T-helper 2 cell (primary cell): Measurements from ENCODE around the gene CRISPLD2.
A peak's percentile ranks its signal among the peaks of the same experiment; 100 is the strongest.
"Not testable (repeated sequence)": the region's sequence is repeated elsewhere in the genome, so short reads cannot be mapped to it uniquely, and the experiment has no call there.

ENCODE experiments used
- DNase-seq, 5 experiments: peaks; one replicate each; pipeline versions ENCODE4 v3.0.0 to v3.0.0-alpha.2; 2012 to 2022

The CRISPLD2 gene

DNA sequence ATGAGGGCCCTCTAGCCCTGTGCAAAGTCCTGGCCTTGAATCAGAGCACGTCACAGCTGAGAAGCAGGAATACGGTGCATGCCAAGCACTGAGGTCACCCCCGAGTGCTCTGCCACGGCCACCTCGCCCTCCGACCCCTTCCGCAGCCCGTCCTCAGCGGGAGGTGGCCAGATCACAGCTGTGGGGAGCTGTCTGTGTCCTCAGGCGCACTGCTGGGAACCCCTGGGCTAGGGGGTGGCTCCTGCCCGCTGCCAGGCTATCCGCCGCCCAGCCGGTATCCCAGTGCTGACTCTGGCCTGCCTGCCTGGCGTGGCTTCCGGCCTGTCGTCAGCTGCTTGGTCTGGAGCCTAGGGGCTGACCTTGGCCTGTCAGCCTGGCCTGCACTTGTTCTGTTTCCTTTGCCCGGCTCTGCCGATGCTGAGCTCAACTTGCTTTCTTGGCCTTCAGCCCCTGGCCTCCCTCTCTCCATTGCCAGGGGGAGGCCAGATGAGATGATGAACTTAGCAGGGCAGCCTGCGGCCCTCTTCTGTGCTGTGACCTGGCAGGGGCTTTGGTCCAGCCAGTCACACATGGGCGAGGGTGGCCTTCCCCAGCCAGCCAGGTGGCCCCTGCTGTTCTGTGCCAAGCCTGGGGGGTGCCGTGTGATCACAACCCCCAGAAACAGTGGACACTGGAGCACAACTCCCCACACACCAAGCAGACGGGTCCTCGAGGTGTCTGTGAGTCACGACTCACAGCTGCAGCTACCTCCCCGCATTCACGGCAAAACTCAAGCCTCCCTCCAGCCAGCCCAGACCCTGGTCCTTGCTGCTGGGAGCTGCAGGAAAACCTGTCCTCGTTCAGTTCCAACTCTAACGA is 114.2 kb downstream of the CRISPLD2 start:
- no peak for DNase-seq

DNA sequence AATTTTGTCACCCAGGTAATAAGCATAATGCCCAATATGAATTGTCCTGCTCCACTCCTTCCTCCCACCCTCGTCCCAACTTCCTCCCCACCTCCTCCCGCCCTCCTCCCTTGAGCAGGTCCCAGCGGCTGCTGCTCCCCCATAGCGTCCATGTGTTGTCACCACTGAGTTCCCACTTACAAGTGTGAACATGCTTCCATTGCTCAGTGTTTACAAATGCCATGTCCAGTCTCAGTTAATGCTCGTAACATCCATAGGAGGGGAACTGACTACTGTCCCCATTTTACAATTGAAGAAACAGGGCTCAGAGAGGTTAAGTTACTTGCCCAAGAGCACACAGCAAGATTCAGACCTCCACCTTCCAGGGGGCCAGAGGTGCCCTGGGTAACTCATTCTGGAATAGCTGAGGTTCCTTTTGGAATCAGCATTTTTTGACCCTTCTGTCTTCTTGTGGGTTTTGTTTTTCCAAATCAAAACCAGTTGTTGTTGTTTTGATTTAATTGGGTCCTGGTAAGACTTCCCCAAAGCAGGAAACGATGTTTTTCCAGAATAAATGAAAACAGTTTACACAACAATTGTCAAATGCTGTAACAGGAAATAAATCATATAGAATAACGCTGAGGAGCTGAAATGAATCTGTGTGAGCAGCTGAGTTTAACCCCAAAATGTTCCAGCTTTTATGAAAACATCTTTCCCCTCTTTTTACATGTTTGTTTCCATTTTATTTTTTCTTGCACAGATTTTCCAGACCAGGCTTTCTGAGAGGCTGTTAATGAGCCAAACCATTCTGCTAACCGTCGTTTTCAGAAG is 117.6 kb downstream of the CRISPLD2 start:
- DNase-seq: no peak

DNA sequence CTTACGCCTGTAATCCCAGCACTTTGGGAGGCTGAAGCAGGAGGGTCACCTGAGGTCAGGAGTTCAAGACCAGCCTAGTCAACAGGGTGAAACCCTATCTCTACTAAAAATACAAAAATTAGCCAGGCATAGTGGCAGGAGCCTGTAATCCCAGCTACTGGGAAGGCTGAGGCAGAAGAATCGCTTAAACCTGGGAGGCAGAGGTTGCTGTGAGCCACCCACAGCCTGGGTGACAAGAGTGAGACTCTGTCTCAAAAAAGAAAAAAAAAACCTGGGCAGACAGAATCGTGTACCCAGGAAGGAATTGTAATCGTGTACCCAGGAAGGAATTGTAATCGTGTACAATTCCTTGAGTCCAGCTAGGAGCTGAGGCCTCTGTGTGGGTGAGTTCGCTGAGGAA is 118.8 kb downstream of the CRISPLD2 start:
- not testable (repeated sequence) for DNase-seq

DNA sequence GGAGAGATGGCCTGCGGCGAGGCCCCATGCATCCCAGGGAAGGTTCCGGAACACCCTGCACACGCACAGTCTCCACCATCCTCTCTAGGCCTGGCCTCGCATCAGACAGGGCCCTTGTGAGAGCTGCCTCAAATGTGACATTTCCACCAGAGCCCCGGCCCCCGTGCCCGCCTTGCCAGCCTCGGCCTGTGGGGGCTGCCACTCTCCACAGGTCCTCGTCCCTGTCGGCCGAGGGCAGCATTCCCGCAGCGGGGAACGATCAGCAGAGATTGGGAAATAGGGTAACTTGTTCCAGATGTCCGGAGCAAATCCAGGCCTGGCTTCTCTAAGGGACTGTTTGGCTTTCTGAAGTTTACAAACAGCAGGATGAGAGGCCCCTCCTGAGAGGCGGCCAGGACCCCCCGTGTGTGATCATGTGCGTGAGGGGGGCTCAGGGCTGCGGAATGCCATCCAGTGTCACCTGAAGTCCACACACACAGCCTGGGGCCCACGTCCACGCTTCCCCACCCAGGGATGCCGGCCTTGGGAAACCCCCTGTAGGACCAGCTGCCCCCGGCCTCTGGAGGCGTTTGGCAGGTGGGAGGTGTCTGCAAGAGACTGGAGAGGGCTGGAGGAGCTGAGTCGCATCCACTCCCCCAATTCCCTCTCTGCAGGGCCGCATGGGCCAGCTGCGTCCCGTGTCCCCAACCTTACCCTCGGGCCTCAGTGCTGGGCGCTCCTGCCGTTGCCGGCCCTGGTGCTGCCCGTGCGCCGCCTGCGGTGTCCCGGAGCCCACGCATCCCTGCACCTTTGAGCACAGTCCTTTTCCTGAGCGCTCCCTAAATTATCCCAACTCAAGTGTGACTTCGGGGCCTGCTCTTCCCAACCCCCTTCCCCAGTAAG is 121.1 kb downstream of the CRISPLD2 start:
- DNase-seq: no peak

DNA sequence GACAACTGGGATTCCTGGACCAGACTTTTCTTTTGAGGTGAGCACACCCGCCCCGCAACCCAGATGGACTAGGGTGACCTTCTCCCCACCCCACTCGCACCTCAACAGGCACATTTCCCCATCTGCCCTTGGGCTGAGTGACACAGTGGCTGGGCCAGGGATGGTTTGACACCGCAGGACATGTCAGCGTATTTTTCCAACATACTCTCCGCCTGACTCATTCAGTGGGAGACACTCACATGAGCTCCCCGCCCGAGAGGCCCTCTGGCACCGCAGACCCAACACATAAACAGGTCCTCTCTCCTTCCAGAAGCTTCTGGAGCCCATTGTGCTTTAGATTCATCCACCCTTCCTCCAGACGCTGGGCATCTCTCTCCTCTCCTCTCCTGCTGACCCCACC is 122.1 kb downstream of the CRISPLD2 start:
- no peak for DNase-seq

DNA sequence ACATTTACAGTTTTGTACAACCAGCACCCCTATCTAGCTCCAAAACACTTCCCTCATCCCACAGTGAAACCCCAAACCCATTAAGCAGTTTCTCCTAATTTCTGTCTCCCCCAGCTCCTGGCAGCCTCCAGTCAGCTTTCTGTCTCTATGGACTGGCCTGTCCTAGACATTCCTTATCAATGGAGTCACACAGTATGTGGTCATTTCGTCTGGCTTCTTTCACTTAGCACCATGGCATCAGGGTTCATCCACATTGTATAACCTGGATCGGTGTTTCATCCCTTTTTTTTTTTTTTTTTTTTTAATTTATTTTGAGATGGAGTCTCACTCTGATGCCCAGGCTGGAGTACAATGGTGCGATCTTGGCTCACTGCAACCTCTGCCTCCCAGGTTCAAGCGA is 123.0 kb downstream of the CRISPLD2 start:
- no peak for DNase-seq

DNA sequence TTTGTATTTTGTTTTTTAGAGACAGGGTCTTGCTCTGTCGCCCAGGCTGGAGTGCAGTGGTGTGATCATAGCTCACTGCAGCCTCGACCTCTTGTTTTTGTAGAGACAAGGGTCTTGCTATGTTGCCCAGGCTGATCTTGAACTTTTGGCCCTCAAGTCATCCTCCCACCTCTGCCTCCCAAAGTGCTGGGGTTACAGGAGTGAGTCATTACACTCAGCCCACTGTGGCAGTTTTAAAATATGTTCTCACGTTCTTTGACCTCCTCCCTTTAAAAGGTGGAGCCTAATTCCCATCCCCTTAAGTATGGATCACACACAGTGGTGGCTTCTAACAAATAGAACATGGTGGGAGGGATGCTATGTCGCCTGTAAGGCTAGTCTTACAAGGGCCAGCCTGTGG is 123.8 kb downstream of the CRISPLD2 start:
- no peak for DNase-seq

DNA sequence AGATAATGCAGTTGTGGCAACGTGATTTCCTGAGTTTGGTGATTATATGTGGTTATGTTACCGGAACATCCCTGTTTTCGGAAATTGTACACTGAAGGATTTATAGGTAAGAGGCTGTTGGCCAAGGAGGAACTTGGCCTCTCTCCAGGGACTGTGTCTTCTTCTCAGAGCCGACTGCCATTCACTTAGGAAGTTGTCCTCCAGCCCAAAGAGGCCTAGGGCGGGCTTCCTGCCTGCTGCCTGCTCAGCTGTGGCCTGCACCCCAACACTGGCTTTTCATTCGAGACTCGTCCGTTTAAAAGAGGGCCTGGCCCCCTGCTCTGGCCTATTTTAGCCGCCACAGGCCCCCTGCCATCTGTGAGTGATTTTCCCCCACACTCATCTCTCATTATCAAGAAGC is 127.2 kb downstream of the CRISPLD2 start:
- no peak for DNase-seq

DNA sequence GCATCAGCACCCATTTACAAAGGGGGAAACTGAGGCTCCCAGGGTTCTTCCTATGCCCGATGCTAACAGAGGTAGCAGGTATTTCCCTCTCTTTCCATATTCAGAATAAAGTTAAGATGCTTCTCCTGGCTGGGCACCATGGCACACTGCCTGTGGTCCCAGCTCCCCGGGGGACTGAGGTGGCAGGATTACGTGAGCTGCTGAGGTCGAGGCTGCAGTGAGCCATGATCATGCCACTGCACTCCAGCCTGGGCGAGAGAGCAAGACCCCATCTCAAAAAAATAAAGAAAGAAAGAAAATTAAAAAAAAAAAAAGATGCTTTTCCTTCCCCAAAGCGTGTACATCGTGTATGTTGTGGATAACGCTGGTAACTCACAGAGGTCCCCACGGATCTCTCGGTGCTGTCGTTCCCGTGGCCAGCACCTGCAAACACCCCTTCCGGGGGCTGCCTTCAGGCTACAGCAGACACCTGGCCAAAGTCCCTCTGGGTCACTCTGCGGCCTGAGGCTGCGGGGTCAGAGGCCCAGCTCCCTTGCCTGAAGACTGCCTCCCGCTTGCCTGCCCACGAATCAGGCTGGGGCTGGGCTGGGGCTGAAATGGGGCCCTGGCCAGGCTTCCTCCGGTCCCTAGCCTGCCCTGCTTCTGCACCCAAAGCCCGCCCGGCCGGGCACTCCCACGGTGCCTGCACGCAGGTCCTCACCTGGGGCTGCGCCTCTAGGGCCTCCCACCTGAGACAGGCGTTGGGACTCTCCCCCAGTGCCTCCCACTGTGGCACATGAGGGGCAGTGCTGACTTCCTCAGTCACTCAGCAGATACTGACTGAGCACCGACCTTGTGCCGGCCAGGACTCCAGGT is 128.4 kb downstream of the CRISPLD2 start:
- DNase-seq: no peak

DNA sequence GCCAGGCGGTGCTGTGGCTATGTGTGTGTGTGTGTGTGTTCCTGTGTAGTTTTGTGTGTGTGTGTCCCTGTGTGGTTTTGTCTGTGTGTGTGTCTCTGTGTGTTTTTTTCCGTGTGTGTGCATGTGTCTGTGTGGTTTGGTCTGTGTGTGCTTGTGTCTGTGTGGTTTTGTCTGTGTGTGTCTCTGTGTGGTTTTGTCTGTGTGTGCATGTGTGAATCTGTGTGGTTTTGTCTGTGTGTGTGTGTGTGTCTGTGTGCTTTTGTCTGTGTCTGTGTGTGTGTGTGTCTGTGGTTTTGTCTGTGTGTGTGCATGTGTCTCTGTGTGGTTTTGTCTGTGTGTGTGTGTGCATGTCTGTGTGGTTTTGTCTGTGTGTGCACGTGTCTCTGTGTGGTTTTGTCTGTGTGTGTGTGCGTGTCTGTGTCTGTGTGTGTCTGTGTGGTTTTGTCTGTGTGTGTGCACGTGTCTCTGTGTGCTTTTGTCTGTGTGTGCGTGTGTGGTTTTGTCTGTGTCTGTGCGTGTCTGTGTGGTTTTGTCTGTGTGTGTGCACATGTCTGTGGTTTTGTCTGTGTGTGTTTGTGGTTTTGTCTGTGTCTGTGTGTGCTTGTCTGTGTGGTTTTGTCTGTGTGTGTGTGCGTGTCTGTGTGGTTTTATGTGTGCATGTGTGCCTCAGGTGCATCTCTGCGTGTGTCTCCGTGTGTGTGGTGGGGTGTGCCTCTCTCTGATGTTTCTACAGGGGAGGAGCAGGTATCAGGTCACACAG is 129.2 kb downstream of the CRISPLD2 start:
- DNase-seq: peak in 1 of 5 experiments; percentile 55

DNA sequence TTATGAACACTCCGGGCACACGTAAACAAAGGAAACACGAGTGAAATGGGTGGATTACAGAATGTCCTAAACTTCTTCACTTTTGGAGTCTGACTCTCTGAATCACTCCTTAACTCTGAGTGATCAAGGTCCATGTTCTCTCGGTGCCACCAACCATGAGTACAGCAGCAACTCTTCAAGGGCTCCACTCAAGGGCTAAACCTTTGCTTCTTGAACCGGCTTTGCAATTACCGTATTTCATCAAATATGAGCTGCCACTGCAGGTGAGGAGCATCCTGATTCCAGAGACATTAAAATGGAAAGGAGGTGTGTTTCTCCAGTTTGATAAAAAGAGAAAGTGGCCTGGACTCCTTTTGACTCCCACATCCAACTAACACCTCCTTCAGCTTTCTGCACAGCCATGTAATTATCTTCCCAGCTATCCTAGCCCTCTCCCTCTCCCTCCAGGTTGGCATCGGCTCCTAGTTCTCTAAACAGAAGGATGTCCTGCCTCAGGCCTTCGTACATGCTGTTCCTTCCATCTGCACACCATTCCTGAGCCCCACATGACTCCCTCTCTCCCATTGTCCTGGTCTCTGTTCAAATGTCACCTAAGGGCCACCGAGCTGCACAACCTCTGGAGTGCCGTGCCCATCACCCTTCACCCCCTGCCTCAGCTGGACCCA is 130.1 kb downstream of the CRISPLD2 start:
- DNase-seq: no peak

DNA sequence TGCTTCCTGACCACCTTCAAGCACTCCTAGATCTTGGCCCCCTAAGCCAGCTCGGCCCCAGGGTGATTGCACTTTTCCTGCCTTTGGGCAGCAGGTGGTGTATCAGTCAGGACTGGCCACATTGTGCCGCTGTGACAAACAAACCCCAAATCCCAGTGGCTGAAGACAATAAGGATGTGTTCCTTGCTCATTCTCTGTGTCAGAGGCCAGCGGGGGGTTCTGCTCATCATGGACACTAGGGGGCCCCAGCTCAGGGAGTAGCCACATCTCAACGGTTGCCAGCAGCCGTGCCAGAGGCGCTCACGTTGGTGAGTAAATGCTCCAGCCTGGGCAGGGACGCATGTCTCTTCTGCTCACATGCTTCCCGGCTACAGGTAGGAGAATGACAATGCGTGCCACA is 131.1 kb downstream of the CRISPLD2 start:
- peak in 2 of 5 experiments; percentile 12 to 43 for DNase-seq

DNA sequence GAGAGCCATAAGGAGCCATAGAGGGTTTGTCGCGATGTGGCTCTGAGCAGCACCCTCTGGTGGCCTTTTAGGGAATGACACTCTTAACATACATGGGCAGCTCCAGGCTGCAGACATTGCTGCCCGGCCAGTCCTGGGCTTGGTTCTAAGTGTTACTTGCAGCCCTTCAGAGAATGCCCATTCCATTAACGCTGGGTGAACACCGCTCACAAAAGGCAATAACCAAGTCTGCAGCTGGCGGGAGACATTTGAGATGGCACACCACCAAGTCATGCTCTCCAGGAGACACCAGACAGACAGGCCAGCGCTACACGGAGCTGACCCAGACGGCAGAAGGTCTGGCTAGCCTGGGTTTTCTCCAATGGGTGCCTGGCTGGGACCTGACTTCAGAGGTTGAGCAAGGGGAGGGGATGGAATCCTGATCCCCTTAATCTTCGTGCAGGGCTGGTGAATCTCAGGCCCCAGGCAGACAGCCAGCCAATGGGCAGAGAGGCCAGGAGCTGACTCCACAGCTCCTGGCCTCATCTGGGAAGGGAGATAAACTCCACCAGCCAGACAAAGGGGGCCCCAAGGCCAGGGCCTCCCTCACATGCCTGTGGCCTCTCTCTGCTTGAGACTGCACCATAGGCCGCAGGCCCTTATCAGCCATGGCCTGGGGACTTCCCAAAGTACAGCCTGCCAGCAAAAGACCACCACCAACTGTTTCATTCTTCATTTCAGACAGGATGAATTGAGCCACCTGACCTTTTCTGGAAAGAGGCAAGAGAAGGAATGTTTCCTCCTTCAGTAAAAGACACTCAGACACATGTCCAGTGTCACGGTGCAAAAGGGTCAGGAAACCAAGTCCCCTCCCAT is 132.8 kb downstream of the CRISPLD2 start:
- peak in 4 of 5 experiments; percentile 42 to 68 (median 48) for DNase-seq

DNA sequence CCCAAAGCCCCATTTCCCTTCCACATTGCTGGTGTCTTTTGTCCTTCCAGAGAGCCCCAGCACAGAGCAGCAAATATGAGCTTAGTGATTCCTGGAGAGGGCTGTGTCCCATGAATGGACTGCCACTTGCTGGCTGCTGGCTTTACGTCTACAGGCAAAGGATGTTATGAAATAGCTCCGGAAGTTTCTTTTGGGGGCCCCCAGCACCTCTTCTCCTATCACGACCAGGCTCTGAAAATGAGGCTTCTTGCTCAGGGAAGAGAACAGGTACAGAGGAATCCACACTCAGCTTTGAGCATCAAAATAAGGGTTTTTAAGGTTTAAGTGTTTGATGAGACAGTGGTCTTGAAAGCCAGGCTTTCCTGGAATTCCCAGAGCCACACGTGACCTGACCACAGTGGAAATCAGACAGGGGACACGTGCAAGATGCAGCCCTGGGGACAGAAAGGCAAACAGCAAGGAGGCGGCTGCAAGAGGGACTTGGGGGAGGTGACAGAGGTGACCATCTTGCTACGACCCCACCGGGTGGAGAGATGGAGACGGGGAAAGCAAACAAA is 133.5 kb downstream of the CRISPLD2 start:
- no peak for DNase-seq

DNA sequence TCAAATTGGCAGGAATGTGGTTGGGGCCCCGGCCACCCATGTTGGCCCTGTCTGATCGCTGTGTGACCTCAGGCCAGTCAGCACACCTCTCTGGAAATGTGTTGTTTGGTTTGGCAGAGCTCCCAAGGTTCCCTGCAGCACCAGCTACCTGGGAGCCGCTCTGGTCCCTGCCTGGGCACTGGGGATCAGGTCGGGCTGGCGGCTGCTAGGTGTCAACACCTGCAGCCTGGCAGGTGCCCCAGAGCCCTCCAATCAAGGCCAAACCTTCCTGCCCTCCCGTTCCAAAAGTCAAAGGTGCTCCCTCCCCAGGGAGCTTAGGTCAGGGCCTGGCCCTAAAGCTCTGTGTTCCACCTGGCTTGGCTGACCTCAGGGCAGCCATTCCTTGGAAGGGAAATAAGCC is 135.6 kb downstream of the CRISPLD2 start:
- DNase-seq: no peak

DNA sequence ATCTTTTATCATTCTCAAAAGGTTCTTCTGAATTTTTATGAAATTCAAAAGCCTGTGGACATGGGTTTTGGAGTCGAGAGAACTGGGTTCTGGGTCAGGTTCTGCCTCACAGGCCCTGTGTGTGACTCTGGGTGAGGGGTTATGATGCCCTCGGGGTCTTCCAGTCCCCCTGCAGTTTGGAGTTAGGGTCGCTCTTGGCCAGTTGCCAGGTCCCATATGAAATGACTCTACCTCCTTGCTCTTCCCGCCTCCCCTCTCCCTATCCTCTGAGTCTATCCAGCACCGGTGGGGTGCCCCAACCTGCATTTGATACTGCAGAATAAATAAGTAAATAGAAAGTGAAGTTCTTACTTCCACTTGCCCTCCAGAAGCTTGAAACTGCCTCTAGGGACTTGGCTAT is 137.4 kb downstream of the CRISPLD2 start:
- DNase-seq: no peak

DNA sequence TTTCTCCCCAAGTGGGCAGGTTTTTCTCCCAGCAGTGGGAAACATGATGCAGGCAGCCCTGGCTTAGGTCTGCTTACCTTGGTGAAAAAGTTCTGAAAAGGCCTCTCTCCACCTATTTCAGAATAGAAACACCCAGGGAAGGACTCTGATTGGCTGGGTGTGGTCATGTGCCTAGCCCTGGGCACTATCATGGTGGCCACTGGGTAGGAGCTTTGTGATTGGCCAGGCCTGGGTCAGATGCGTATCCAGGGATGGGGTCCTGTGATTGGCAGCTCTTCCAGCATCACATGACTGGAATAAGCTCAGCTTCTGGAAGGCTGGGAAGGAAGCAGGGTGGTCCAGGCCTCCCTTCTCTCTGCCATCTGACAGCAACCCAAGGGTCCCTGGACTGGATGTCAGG is 138.0 kb downstream of the CRISPLD2 start:
- DNase-seq: no peak
